Thyroid gland (tissue), 4 donors: ENCODE data around the gene UCKL1.

Source experiments
- CTCF ChIP-seq, 6 experiments: fragments of 200-600 bp in 3 of 6; fragments of 450-650 bp in 3 of 6; sonication (generic) in 3 of 6; IDR thresholded peaks; one replicate each; pipeline ENCODE4 v1.5.1; 2016 to 2019; ENCODE audit warnings: antibody characterized with exemption in 6 of 6, mild to moderate bottlenecking in 2 of 6, inconsistent platforms in 1 of 6, moderate library complexity in 1 of 6
- POLR2A ChIP-seq, 2 donors: fragments of 450-650 bp; IDR thresholded peaks; one replicate each; pipeline ENCODE4 v1.6.1; 2017; ENCODE audit warnings: antibody characterized with exemption in 2 of 2, mild to moderate bottlenecking in 2 of 2, moderate library complexity in 1 of 2

GRCh38 chr20:63937596-63937995 lies 18.6 kb downstream of the UCKL1 start:
- TF ChIP-seq POLR2A (IDR thresholded peaks at IDR 0.05) (no peak), CTCF (IDR thresholded peaks at IDR 0.05) (no peak)
